ENCODE results near the gene CRELD2.

Gene CRELD2

GRCh38 chr22:49917974-49918910 lies at the start of gene CRELD2, which contains the start of gene ALG12:
Gene CRELD2 (plus strand): TSS chr22:49918634. CDS start chr22:49918770, 136 bp downstream.
Gene ALG12 (minus strand): TSS chr22:49918438. CDS start chr22:49913765, 4,673 bp downstream.
- H3K36me3 ChIP-seq (replicated peaks): peaks cover 6% of the 10 kb centered on the region
- H3K27me3 ChIP-seq (replicated peaks): no peaks in the 10 kb centered on the region
- no peak for TF ChIP-seq CTCF (IDR thresholded peaks at IDR 0.05; ENCODE audit: low read depth, low read length, missing control alignments)
- in situ Hi-C loops (cut with HindIII; ENCODE audit: low pct_ligation_motif_present, low sequenced_read_pairs): no loop called here
- H3K4me3 ChIP-seq (ENCODE audit: low read depth, low read length): peak within 1 kb of the TSS; percentile 81
- peak; percentile 96 for DNase-seq
- H3K27ac ChIP-seq: peak within 1 kb of the TSS; percentile 76

- TF ChIP-seq CTCF (IDR thresholded peaks at IDR 0.05; ENCODE audit: low read depth, low read length, missing control alignments): no peak
- Histone ChIP-seq H3K4me3 (ENCODE audit: low read depth, low read length) (no peak overlapping the region), H3K27me3 (replicated peaks) (no peaks in the 10 kb centered on the region), H3K27ac (no peak overlapping the region), H3K36me3 (replicated peaks) (no peaks in the 10 kb centered on the region)
- in situ Hi-C loops (cut with HindIII; ENCODE audit: low pct_ligation_motif_present, low sequenced_read_pairs): no loop called here
- no peak for DNase-seq
Observed at GRCh38 chr22:49869086-49869830, 49.2 kb upstream of the CRELD2 start.

- TF ChIP-seq CTCF (IDR thresholded peaks at IDR 0.05; ENCODE audit: low read depth, low read length, missing control alignments): no peak
- DNase-seq: no peak
- Histone ChIP-seq H3K27me3 (replicated peaks) (no peaks in the 10 kb centered on the region), H3K4me3 (ENCODE audit: low read depth, low read length) (no peak overlapping the region), H3K36me3 (replicated peaks) (no peaks in the 10 kb centered on the region), H3K27ac (no peak overlapping the region)
- in situ Hi-C loops (cut with HindIII; ENCODE audit: low pct_ligation_motif_present, low sequenced_read_pairs): no loop called here
Observed at GRCh38 chr22:49869845-49870712, 48.4 kb upstream of the CRELD2 start.

GRCh38 chr22:49871482-49871881 lies 47.0 kb upstream of the CRELD2 start:
- in situ Hi-C loops (cut with HindIII; ENCODE audit: low pct_ligation_motif_present, low sequenced_read_pairs): no loop called here

More at GRCh38 chr22:49871482-49871881, 47.0 kb upstream of the CRELD2 start:
- Histone ChIP-seq H3K4me3 (ENCODE audit: low read depth, low read length) (no peak overlapping the region), H3K36me3 (replicated peaks) (no peaks in the 10 kb centered on the region), H3K27ac (no peak overlapping the region), H3K27me3 (replicated peaks) (no peaks in the 10 kb centered on the region)
- DNase-seq: no peak
- TF ChIP-seq CTCF (IDR thresholded peaks at IDR 0.05; ENCODE audit: low read depth, low read length, missing control alignments): no peak

Measured in brain microvascular endothelial cell (primary cell).